Central memory CD4-positive, alpha-beta T cell (primary cell): ENCODE results near the gene PEPD.

Experiments used
- DNase-seq: peaks from one replicate; pipeline ENCODE4 v3.0.0; 2022

PEPD gene

GRCh38 chr19:33471111-33471996 lies 50.2 kb downstream of the PEPD start:
- no peak for DNase-seq

GRCh38 chr19:33470686-33471085 lies 50.9 kb downstream of the PEPD start:
- no peak for DNase-seq

- DNase-seq, result no peak
Measured at GRCh38 chr19:33470040-33470330, 51.6 kb downstream of the PEPD start.

GRCh38 chr19:33469171-33470039 lies 52.2 kb downstream of the PEPD start:
- DNase-seq, result no peak

GRCh38 chr19:33468361-33469170 lies 53.0 kb downstream of the PEPD start:
- no peak for DNase-seq

GRCh38 chr19:33467851-33468250 lies 53.7 kb downstream of the PEPD start:
- no peak for DNase-seq

GRCh38 chr19:33465834-33466233 lies 55.8 kb downstream of the PEPD start:
- DNase-seq, result no peak

GRCh38 chr19:33465371-33465770 lies 56.2 kb downstream of the PEPD start:
- DNase-seq, result no peak

GRCh38 chr19:33464733-33465115 lies 56.9 kb downstream of the PEPD start:
- no peak for DNase-seq

- DNase-seq, result no peak
Measured at GRCh38 chr19:33464010-33464732, 57.4 kb downstream of the PEPD start.

- no peak for DNase-seq
Measured at GRCh38 chr19:33463199-33463598, 58.4 kb downstream of the PEPD start.

GRCh38 chr19:33462112-33462791 lies 59.3 kb downstream of the PEPD start:
- DNase-seq, result no peak

GRCh38 chr19:33461256-33462111 lies 60.1 kb downstream of the PEPD start:
- DNase-seq, result no peak

- no peak for DNase-seq
Measured at GRCh38 chr19:33460221-33460908, 61.2 kb downstream of the PEPD start.

- no peak for DNase-seq
Measured at GRCh38 chr19:33459222-33460090, 62.1 kb downstream of the PEPD start.

GRCh38 chr19:33458807-33459206 lies 62.8 kb downstream of the PEPD start:
- no peak for DNase-seq

GRCh38 chr19:33458171-33458633 lies 63.4 kb downstream of the PEPD start:
- no peak for DNase-seq

GRCh38 chr19:33456845-33457220 lies 64.8 kb downstream of the PEPD start:
- no peak for DNase-seq
